HepG2 (cell line): ENCODE results near the gene HBM. TPM values are rescaled to one million over a fixed set of nuclear protein-coding genes. Genes with fewer than 3 reads are reported as not detected.
"Not testable (repeated sequence)": the region's sequence is repeated elsewhere in the genome, so short reads cannot be mapped to it uniquely, and the experiment has no call there.

Experiments
- ATAC-seq: fragments of 200-7000 bp; cut with Tn5 transposase; 3 replicates; pipeline ENCODE4 v1.9.1; 2020; ENCODE audit warnings: mild to moderate bottlenecking, moderate library complexity
- BruUV-seq: library from RNA; stranded (reverse); fragments of 400-500 nt; replicated peaks from 2 replicates; lab custom pipeline; 2021; lab: Mats Ljungman, UMichigan
- CTCF ChIA-PET: fragments of 300-600 bp; formaldehyde crosslinking; extraction: SDS; loops from one replicate; lab custom pipeline; 2021; ENCODE audit warnings: low total read pairs, inconsistent platforms, low intra/inter-chr PET ratio; lab: Yijun Ruan, JAX
- POLR2A ChIA-PET: fragments of 350-600 bp; sonication (Branson Sonifier 250); formaldehyde crosslinking; loops from one replicate; lab custom pipeline; 2020; ENCODE audit warnings: antibody characterized with exemption, inconsistent platforms; lab: Yijun Ruan, JAX
- DNase-seq: peaks from one replicate; pipeline ENCODE4 v3.0.0-alpha.2; 2015; ENCODE audit warnings: low spot score
- FAIRE-seq: peaks from 3 replicates; lab custom pipeline; 2011; peaks lifted over from hg19 to GRCh38; lab: Jason Lieb, UNC
- H2AFZ ChIP-seq: one replicate; pipeline ENCODE4 v1.6.1; 2011; ENCODE audit warnings: low read length, inconsistent platforms
- H3K27ac ChIP-seq: fragments of 300-600 bp; 3 replicates; pipeline ENCODE4 v1.8.0; 2011; ENCODE audit warnings: mixed run types, mild to moderate bottlenecking, mixed read lengths, low read length, inconsistent platforms; ENCODE audit not compliant: insufficient read depth; ENCODE audit errors: extremely low read length
- H3K27me3 ChIP-seq, 2 experiments: fragments of 200-600 bp in 1 of 2; 2 replicates in 1 of 2; 3 replicates in 1 of 2; pipeline versions ENCODE4 v1.6.0 to v1.8.0; 2011; ENCODE audit warnings: low read length in 2 of 2, mild to moderate bottlenecking in 2 of 2, moderate library complexity in 2 of 2, inconsistent platforms in 1 of 2; ENCODE audit not compliant: insufficient read depth in 2 of 2, control insufficient read depth in 1 of 2
- H3K36me3 ChIP-seq, 2 experiments: fragments of 200-600 bp in 1 of 2; replicated peaks in 1 of 2; 2 replicates in 1 of 2; 3 replicates in 1 of 2; pipeline versions ENCODE4 v1.5.1 to v1.8.0; 2011; ENCODE audit warnings: low read length in 2 of 2, inconsistent platforms in 1 of 2; ENCODE audit not compliant: insufficient read depth in 2 of 2, control insufficient read depth in 1 of 2
- H3K4me1 ChIP-seq: 2 replicates; pipeline ENCODE4 v1.5.1; 2012; ENCODE audit warnings: low read length, inconsistent platforms; ENCODE audit not compliant: insufficient read depth
- H3K4me2 ChIP-seq: 2 replicates; pipeline ENCODE4 v1.6.0; 2011; ENCODE audit warnings: low read depth, low read length, inconsistent platforms
- H3K4me3 ChIP-seq, 3 experiments: fragments of 200-600 bp in 1 of 3; sonication (generic), shearing (Covaris generic) in 1 of 3; replicated peaks in 1 of 3; 2 replicates each; pipeline ENCODE4 v1.5.1; 2011 to 2016; ENCODE audit warnings: low read length in 3 of 3, inconsistent platforms in 2 of 3, low read depth in 2 of 3, mild to moderate bottlenecking in 2 of 3, control low read depth in 1 of 3, mixed read lengths in 1 of 3; ENCODE audit not compliant: insufficient read depth in 1 of 3
- H3K79me2 ChIP-seq: one replicate; pipeline ENCODE4 v1.6.1; 2011; ENCODE audit warnings: low read length, inconsistent platforms; ENCODE audit not compliant: insufficient read depth
- H3K9ac ChIP-seq: 2 replicates; pipeline ENCODE4 v1.6.0; 2011; ENCODE audit warnings: mild to moderate bottlenecking, low read depth, low read length, inconsistent platforms; ENCODE audit not compliant: insufficient read depth
- H3K9me3 ChIP-seq: 2 replicates; pipeline ENCODE4 v1.5.1; 2012; ENCODE audit warnings: mild to moderate bottlenecking, low read length
- H4K20me1 ChIP-seq: 2 replicates; pipeline ENCODE4 v1.6.0; 2011; ENCODE audit warnings: inconsistent platforms, mild to moderate bottlenecking, low read length, moderate library complexity; ENCODE audit not compliant: insufficient read depth
- MEIS2 ChIP-seq: sonication (generic); formaldehyde crosslinking; IDR thresholded peaks from 2 replicates; pipeline ENCODE4 v1.9.0; 2021; ENCODE audit warnings: mild to moderate bottlenecking, missing genetic modification reagents
- MIER2 ChIP-seq: IDR thresholded peaks from 2 replicates; pipeline ENCODE4 v1.6.1; 2016; ENCODE audit warnings: missing biosample characterization, missing genetic modification reagents
- NFKB2 ChIP-seq: sonication (generic); formaldehyde crosslinking; IDR thresholded peaks from 2 replicates; pipeline ENCODE4 v1.4.0; 2020; ENCODE audit warnings: missing genetic modification reagents, borderline replicate concordance
- REST ChIP-seq, 2 experiments: IDR thresholded peaks; 2 replicates each; pipeline ENCODE4 v1.6.1; 2011 to 2012; ENCODE audit warnings: low read length in 2 of 2, borderline replicate concordance in 1 of 2, low read depth in 1 of 2, mild to moderate bottlenecking in 1 of 2, moderate library complexity in 1 of 2
- SALL1 ChIP-seq: sonication (generic); formaldehyde crosslinking; IDR thresholded peaks from 2 replicates; pipeline ENCODE4 v1.8.0; 2022; ENCODE audit warnings: mild to moderate bottlenecking, missing genetic modification reagents
- SALL2 ChIP-seq: sonication (generic); formaldehyde crosslinking; IDR thresholded peaks from 2 replicates; pipeline ENCODE4 v1.8.1; 2023; ENCODE audit warnings: mild to moderate bottlenecking, missing genetic modification reagents, inconsistent platforms
- SAP130 ChIP-seq: IDR thresholded peaks from 2 replicates; pipeline ENCODE4 v1.6.1; 2016; ENCODE audit warnings: low read depth
- ZNF256 ChIP-seq: sonication (generic); formaldehyde crosslinking; conservative IDR thresholded peaks from 2 replicates; pipeline ENCODE4 v1.4.0; 2020; ENCODE audit warnings: missing genetic modification reagents
- WGBS: methylation state at CpG from one replicate; pipeline ENCODE4 v1.1.6; 2017; ENCODE audit warnings: low lambda C conversion rate; 5-methylcytosine and 5-hydroxymethylcytosine counted together
- in situ Hi-C: cut with HindIII; loops from 2 replicates; pipeline ENCODE4 v1.10.0; 2017; ENCODE audit warnings: low pct_unique_long_range_greater_than_20kb; ENCODE audit not compliant: extremely low pct_ligation_motif_present
- intact Hi-C: fragments of 100-400 bp; cut with micrococcal nuclease; formaldehyde crosslinking; loops from one replicate; pipeline ENCODE4 v1.10.0; 2022; ENCODE audit not compliant: unreplicated experiment
- polyA plus RNA-seq, 8 experiments: library from polyadenylated mRNA; depleted of rRNA in 3 of 8; stranded (reverse) in 7 of 8; unstranded in 1 of 8; fragments of >200 nt; fragmentation: Illumina TruSeq in 4 of 8; extraction: Trizol in 4 of 8; gene quantifications; 2 replicates each; pipeline versions ENCODE4 v1.2.1 to v1.2.3, GENCODE V29; 2011 to 2016; ENCODE audit warnings: low read depth in 4 of 8, missing spikeins in 1 of 8, mixed read lengths in 1 of 8; ENCODE audit not compliant: insufficient read depth in 1 of 8
- total RNA-seq, 5 experiments: library from RNA; depleted of rRNA; stranded (reverse); fragments of >200 nt; fragmentation: Illumina TruSeq; extraction: Trizol; gene quantifications; 2 replicates each; pipeline ENCODE4 v1.2.3, GENCODE V29; 2016; ENCODE audit warnings: low read depth in 1 of 5

The HBM gene
- total and polyA plus RNA-seq, 2 of the 13 experiments (the other 11 are each of a cell fraction or from before 2014, with no cell fraction given), result not detected

- intact Hi-C loops, ATAC-seq, H3K4me2 ChIP-seq, POLR2A ChIA-PET, CTCF ChIA-PET, in situ Hi-C loops, H3K4me1 ChIP-seq, BruUV-seq, FAIRE-seq, H3K27ac ChIP-seq, H3K9me3 ChIP-seq, H4K20me1 ChIP-seq, DNase-seq, H3K4me3 ChIP-seq, H2AFZ ChIP-seq, H3K9ac ChIP-seq, H3K79me2 ChIP-seq, H3K36me3 ChIP-seq: not testable (repeated sequence)
- H3K27me3 ChIP-seq, result peaks cover 0 to 21% of the 10 kb centered on the region in 2 experiments; a peak in 4 of 5 replicates
- 52% methylated on average over 6 of the region's 13 CpGs for WGBS
- peak; percentile 30; the same call in 1 of the 2 replicates for TF ChIP-seq SAP130 (CRISPR knock-in tag)
- 0 out of 2 replicates have a peak, but pooled peaks have one; percentile 64 for TF ChIP-seq ZNF256 (CRISPR knock-in tag)
- TF ChIP-seq REST (IDR thresholded peaks at IDR 0.05; ENCODE audit: borderline replicate concordance in 1 of 2, low read depth in 1 of 2, low read length in 2 of 2), result peak; percentile 20 to 67
- TF ChIP-seq NFKB2, result peak; percentile 30; the same call in 1 of the 2 replicates
- TF ChIP-seq MIER2 (CRISPR knock-in tag), result peak; percentile 91
- 0 out of 2 replicates have a peak, but pooled peaks have one; percentile 12 for TF ChIP-seq MEIS2
- 0 out of 2 replicates have a peak, but pooled peaks have one; percentile 21 for TF ChIP-seq SALL1 (CRISPR knock-in tag)
- peak; percentile 80; the same call in 1 of the 2 replicates for TF ChIP-seq SALL2
These were observed 8.4 kb downstream of the HBM start for GRCh38 chr16:173928-174769.
